Trophoblast cell (in vitro differentiated cells and primary cell): ENCODE data around the gene PCARE.

Experiments
- DNase-seq, 2 donors: peaks; one replicate each; pipeline ENCODE4 v3.0.0-alpha.2; 2016
- H2AFZ ChIP-seq: 2 replicates; pipeline ENCODE4 v1.6.1; 2013; ENCODE audit warnings: low read length, moderate library complexity, mild to moderate bottlenecking; ENCODE audit not compliant: insufficient read depth, poor library complexity
- H2AK5ac ChIP-seq: 2 replicates; pipeline ENCODE4 v1.6.1; 2013; ENCODE audit warnings: mild to moderate bottlenecking, low read length
- H2BK120ac ChIP-seq: 2 replicates; pipeline ENCODE4 v1.6.1; 2013; ENCODE audit warnings: low read length, mild to moderate bottlenecking, moderate library complexity; ENCODE audit not compliant: insufficient read depth, poor library complexity
- H2BK12ac ChIP-seq: 2 replicates; pipeline ENCODE4 v1.6.1; 2013; ENCODE audit warnings: mild to moderate bottlenecking, low read length, moderate library complexity
- H2BK5ac ChIP-seq: 2 replicates; pipeline ENCODE4 v1.6.1; 2013; ENCODE audit warnings: low read length, low read depth, moderate library complexity, mild to moderate bottlenecking; ENCODE audit not compliant: poor library complexity
- H3K14ac ChIP-seq: 2 replicates; pipeline ENCODE4 v1.6.1; 2013; ENCODE audit warnings: mild to moderate bottlenecking, low read length
- H3K18ac ChIP-seq: 2 replicates; pipeline ENCODE4 v1.6.1; 2013; ENCODE audit warnings: mild to moderate bottlenecking, low read length
- H3K23ac ChIP-seq: 2 replicates; pipeline ENCODE4 v1.6.1; 2013; ENCODE audit warnings: low read length
- H3K27ac ChIP-seq: 2 replicates; pipeline ENCODE4 v1.5.1; 2013; ENCODE audit warnings: low read depth, mild to moderate bottlenecking, inconsistent platforms, low read length, moderate library complexity
- H3K27me3 ChIP-seq: 2 replicates; pipeline ENCODE4 v1.6.1; 2013; ENCODE audit warnings: inconsistent platforms, mild to moderate bottlenecking, low read length, moderate library complexity; ENCODE audit not compliant: insufficient read depth
- H3K36me3 ChIP-seq, 2 experiments: 1 replicate in 1 of 2; 2 replicates in 1 of 2; pipeline ENCODE4 v1.6.1; 2013; ENCODE audit warnings: low read length in 2 of 2, mild to moderate bottlenecking in 2 of 2, moderate library complexity in 1 of 2; ENCODE audit not compliant: insufficient read depth in 2 of 2, control insufficient read depth in 1 of 2
- H3K4ac ChIP-seq: 2 replicates; pipeline ENCODE4 v1.6.1; 2013; ENCODE audit warnings: low read depth, mild to moderate bottlenecking, low read length, moderate library complexity
- H3K4me1 ChIP-seq, 2 experiments: 1 replicate in 1 of 2; 2 replicates in 1 of 2; pipeline ENCODE4 v1.6.1; 2013; ENCODE audit warnings: low read length in 2 of 2, mild to moderate bottlenecking in 2 of 2, moderate library complexity in 1 of 2; ENCODE audit not compliant: insufficient read depth in 2 of 2, control insufficient read depth in 1 of 2
- H3K4me2 ChIP-seq: 2 replicates; pipeline ENCODE4 v1.6.1; 2013; ENCODE audit warnings: inconsistent platforms, mild to moderate bottlenecking, low read length, moderate library complexity
- H3K4me3 ChIP-seq: 2 replicates; pipeline ENCODE4 v1.5.1; 2013; ENCODE audit warnings: mild to moderate bottlenecking, low read depth, low read length, inconsistent platforms
- H3K79me1 ChIP-seq: one replicate; pipeline ENCODE4 v1.6.1; 2013; ENCODE audit warnings: low read length
- H3K79me2 ChIP-seq: 2 replicates; pipeline ENCODE4 v1.6.1; 2013; ENCODE audit warnings: low read length, mild to moderate bottlenecking; ENCODE audit not compliant: control insufficient read depth, insufficient read depth, poor library complexity
- H3K9ac ChIP-seq: 2 replicates; pipeline ENCODE4 v1.6.1; 2013; ENCODE audit warnings: mild to moderate bottlenecking, low read length
- H3K9me3 ChIP-seq: 2 replicates; pipeline ENCODE4 v1.6.1; 2013; ENCODE audit warnings: low read depth, mild to moderate bottlenecking, control low read depth, inconsistent platforms, low read length; ENCODE audit not compliant: insufficient read depth
- H4K12ac ChIP-seq: 2 replicates; pipeline ENCODE4 v1.6.1; 2013; ENCODE audit warnings: low read depth, mild to moderate bottlenecking, low read length, moderate library complexity
- H4K8ac ChIP-seq: 2 replicates; pipeline ENCODE4 v1.6.1; 2013; ENCODE audit warnings: low read depth, mild to moderate bottlenecking, low read length, moderate library complexity
- H4K91ac ChIP-seq: one replicate; pipeline ENCODE4 v1.6.1; 2013; ENCODE audit warnings: low read depth, mild to moderate bottlenecking, low read length, moderate library complexity
- WGBS: extraction: QIAGEN DNeasy Blood & Tissue Kit; methylation state at CpG from one replicate; pipeline ENCODE4 v1.1.7; 2013; ENCODE audit warnings: missing lambda C conversion rate; ENCODE audit not compliant: insufficient read length, insufficient coverage; ENCODE audit errors: extremely low coverage; 5-methylcytosine and 5-hydroxymethylcytosine counted together

Gene PCARE

GRCh38 chr2:29024882-29025430 lies 49.4 kb downstream of the PCARE start:
- H3K9me3 ChIP-seq, result no peaks in the 10 kb centered on the region
- H2BK5ac ChIP-seq, result no peak overlapping the region
- H3K4me2 ChIP-seq, result no peak overlapping the region
- H3K14ac ChIP-seq, result no peak overlapping the region
- H3K79me1 ChIP-seq, result no peaks in the 10 kb centered on the region
- H2BK12ac ChIP-seq, result no peak overlapping the region
- WGBS, result no CpG with 5 or more reads among the region's 4 CpGs
- no peak overlapping the region for H3K18ac ChIP-seq
- H2AK5ac ChIP-seq, result no peak overlapping the region
- DNase-seq, result peak; percentile 97 to 99
- no peak overlapping the region for H3K4ac ChIP-seq
- H3K9ac ChIP-seq, result no peak overlapping the region
- H3K23ac ChIP-seq, result no peak overlapping the region
- no peaks in the 10 kb centered on the region for H3K36me3 ChIP-seq
- no peak overlapping the region for H2BK120ac ChIP-seq
- no peak overlapping the region for H4K12ac ChIP-seq
- no peaks in the 10 kb centered on the region for H3K4me1 ChIP-seq
- H3K79me2 ChIP-seq, result no peaks in the 10 kb centered on the region
- H3K27ac ChIP-seq, result no peak overlapping the region
- H4K91ac ChIP-seq, result no peak overlapping the region
- H2AFZ ChIP-seq, result no peak overlapping the region
- H4K8ac ChIP-seq, result no peak overlapping the region
- no peaks in the 10 kb centered on the region for H3K27me3 ChIP-seq
- H3K4me3 ChIP-seq, result no peak overlapping the region

GRCh38 chr2:29023188-29023587 lies 51.1 kb downstream of the PCARE start:
- Histone ChIP-seq H3K79me1 (no peaks in the 10 kb centered on the region), H3K9ac (no peak overlapping the region), H3K14ac (no peak overlapping the region), H3K4ac (no peak overlapping the region), H3K18ac (no peak overlapping the region), H4K12ac (no peak overlapping the region), H2BK12ac (no peak overlapping the region), H3K4me3 (no peak overlapping the region), H4K8ac (no peak overlapping the region), H2AFZ (no peak overlapping the region), H3K23ac (no peak overlapping the region), H2BK120ac (no peak overlapping the region), H3K4me2 (no peak overlapping the region), H4K91ac (no peak overlapping the region), H2BK5ac (no peak overlapping the region), H3K9me3 (no peaks in the 10 kb centered on the region), H3K79me2 (no peaks in the 10 kb centered on the region), H3K27ac (no peak overlapping the region), H3K4me1 (no peaks in the 10 kb centered on the region), H3K27me3 (no peaks in the 10 kb centered on the region), H3K36me3 (no peaks in the 10 kb centered on the region), H2AK5ac (no peak overlapping the region)
- no CpG with 5 or more reads among the region's 4 CpGs for WGBS
- DNase-seq, result no peak

- Histone ChIP-seq H3K4me3 (no peak overlapping the region), H2BK120ac (no peak overlapping the region), H3K4ac (no peak overlapping the region), H3K36me3 (no peaks in the 10 kb centered on the region), H3K4me2 (no peak overlapping the region), H2BK12ac (no peak overlapping the region), H3K14ac (no peak overlapping the region), H3K9ac (no peak overlapping the region), H3K79me2 (no peaks in the 10 kb centered on the region), H3K9me3 (no peaks in the 10 kb centered on the region), H3K18ac (no peak overlapping the region), H3K23ac (no peak overlapping the region), H3K79me1 (no peaks in the 10 kb centered on the region), H2AK5ac (no peak overlapping the region), H3K27ac (no peak overlapping the region), H4K12ac (no peak overlapping the region), H3K4me1 (no peaks in the 10 kb centered on the region), H2AFZ (no peak overlapping the region), H4K8ac (no peak overlapping the region), H2BK5ac (no peak overlapping the region), H3K27me3 (no peaks in the 10 kb centered on the region), H4K91ac (no peak overlapping the region)
- DNase-seq, result peak; percentile 46 to 74
- no CpG with 5 or more reads among the region's 6 CpGs for WGBS
Observed at GRCh38 chr2:29022679-29023078, 51.6 kb downstream of the PCARE start.

- no CpG with 5 or more reads among the region's 11 CpGs for WGBS
- H2AK5ac ChIP-seq, result no peak overlapping the region
- H3K79me2 ChIP-seq, result no peaks in the 10 kb centered on the region
Observed at GRCh38 chr2:29021886-29022285, 52.4 kb downstream of the PCARE start.

More at GRCh38 chr2:29021886-29022285, 52.4 kb downstream of the PCARE start:
- Histone ChIP-seq H2BK120ac (no peak overlapping the region), H4K8ac (no peak overlapping the region), H2BK5ac (no peak overlapping the region), H3K4me2 (no peak overlapping the region), H3K9ac (no peak overlapping the region), H3K18ac (no peak overlapping the region), H4K12ac (no peak overlapping the region), H3K23ac (no peak overlapping the region), H3K4me3 (no peak overlapping the region), H3K27me3 (no peaks in the 10 kb centered on the region), H2AFZ (no peak overlapping the region), H4K91ac (no peak overlapping the region), H3K9me3 (no peaks in the 10 kb centered on the region), H3K79me1 (no peaks in the 10 kb centered on the region), H3K4ac (no peak overlapping the region), H3K27ac (no peak overlapping the region), H2BK12ac (no peak overlapping the region), H3K36me3 (no peaks in the 10 kb centered on the region), H3K14ac (no peak overlapping the region), H3K4me1 (no peaks in the 10 kb centered on the region)
- no peak for DNase-seq
